Posterior cingulate gyrus (tissue), 11 donors: Measurements from ENCODE around the gene ITPR2.
"Not testable (repeated sequence)": the region's sequence is repeated elsewhere in the genome, so short reads cannot be mapped to it uniquely, and the experiment has no call there.

ENCODE experiments used
- DNase-seq, 10 donors: peaks; one replicate each; pipeline versions ENCODE4 v3.0.0 to v3.0.0-alpha.2; 2020 to 2021; ENCODE audit warnings: mixed read lengths in 3 of 10
- intact Hi-C: fragments of 100-400 bp; cut with DNase I; formaldehyde crosslinking; loops from one replicate; pipeline ENCODE4 v1.15.1; 2023

Gene ITPR2

GRCh38 chr12:26341491-26341890 lies 491.5 kb downstream of the ITPR2 start:
- intact Hi-C loops: no loop called here
- no peak for DNase-seq

GRCh38 chr12:26340649-26341048 lies 492.3 kb downstream of the ITPR2 start:
- intact Hi-C loops: no loop called here
- DNase-seq: no peak

- intact Hi-C loops: loop anchor here (2.0 to 10.0 kb wide), 2 partner anchors 115 to 213 kb away; no protein-coding TSS in a partner anchor
- no peak for DNase-seq
These were observed 493.0 kb downstream of the ITPR2 start for GRCh38 chr12:26339976-26340375.

- intact Hi-C loops: loop anchor here (2.0 to 10.0 kb wide), 2 partner anchors 114 to 212 kb away; no protein-coding TSS in a partner anchor
These were observed 494.1 kb downstream of the ITPR2 start for GRCh38 chr12:26338586-26339572.

GRCh38 chr12:26335651-26336050 lies 497.3 kb downstream of the ITPR2 start:
- DNase-seq: no peak
- intact Hi-C loops: loop anchor here (10.0 kb wide), 1 partner anchor 111 kb away; no protein-coding TSS in a partner anchor

More at GRCh38 chr12:26338586-26339572, 494.1 kb downstream of the ITPR2 start:
- DNase-seq: peak in 6 of 10 donors; percentile 57 to 93 (median 67)

GRCh38 chr12:26334621-26335124 lies 498.3 kb downstream of the ITPR2 start:
- intact Hi-C loops: loop anchor here (10.0 kb wide), 1 partner anchor 110 kb away; no protein-coding TSS in a partner anchor
- peak in 2 of 10 donors; percentile 15 to 84 for DNase-seq

GRCh38 chr12:26331960-26332359 lies 501.0 kb downstream of the ITPR2 start:
- intact Hi-C loops: loop anchor here (10.0 kb wide), 1 partner anchor 107 kb away; no protein-coding TSS in a partner anchor
- no peak for DNase-seq

GRCh38 chr12:26331136-26331535 lies 501.9 kb downstream of the ITPR2 start:
- DNase-seq: no peak
- intact Hi-C loops: loop anchor here (10.0 kb wide), 1 partner anchor 106 kb away; no protein-coding TSS in a partner anchor

- intact Hi-C loops: no loop called here
- no peak for DNase-seq
These were observed 504.9 kb downstream of the ITPR2 start for GRCh38 chr12:26327975-26328644.

GRCh38 chr12:26323673-26324072 lies 509.3 kb downstream of the ITPR2 start:
- intact Hi-C loops: no loop called here

GRCh38 chr12:26319511-26319910 lies 513.5 kb downstream of the ITPR2 start:
- intact Hi-C loops: no loop called here
- peak in 2 of 10 donors; percentile 10 to 73 for DNase-seq

More at GRCh38 chr12:26323673-26324072, 509.3 kb downstream of the ITPR2 start:
- DNase-seq: no peak

GRCh38 chr12:26318661-26319068 lies 514.3 kb downstream of the ITPR2 start:
- intact Hi-C loops: no loop called here
- DNase-seq: no peak

GRCh38 chr12:26317942-26318575 lies 514.9 kb downstream of the ITPR2 start:
- intact Hi-C loops: no loop called here
- no peak for DNase-seq

GRCh38 chr12:26314103-26314502 lies 518.9 kb downstream of the ITPR2 start:
- intact Hi-C loops, DNase-seq: not testable (repeated sequence)

- intact Hi-C loops, DNase-seq: not testable (repeated sequence)
These were observed 522.5 kb downstream of the ITPR2 start for GRCh38 chr12:26310489-26310888.

GRCh38 chr12:26309634-26310033 lies 523.4 kb downstream of the ITPR2 start:
- DNase-seq: no peak
- intact Hi-C loops: no loop called here

GRCh38 chr12:26304273-26304672 lies 528.7 kb downstream of the ITPR2 start:
- DNase-seq: no peak
- intact Hi-C loops: no loop called here

- no peak for DNase-seq
- intact Hi-C loops: no loop called here
These were observed 529.6 kb downstream of the ITPR2 start for GRCh38 chr12:26303418-26303817.

GRCh38 chr12:26302776-26303175 lies 530.2 kb downstream of the ITPR2 start:
- DNase-seq: no peak
- intact Hi-C loops: no loop called here

GRCh38 chr12:26299751-26300150 lies 533.2 kb downstream of the ITPR2 start:
- DNase-seq: no peak
- intact Hi-C loops: no loop called here
